ENCODE measurements around the gene ADAMTS2.

DNA sequence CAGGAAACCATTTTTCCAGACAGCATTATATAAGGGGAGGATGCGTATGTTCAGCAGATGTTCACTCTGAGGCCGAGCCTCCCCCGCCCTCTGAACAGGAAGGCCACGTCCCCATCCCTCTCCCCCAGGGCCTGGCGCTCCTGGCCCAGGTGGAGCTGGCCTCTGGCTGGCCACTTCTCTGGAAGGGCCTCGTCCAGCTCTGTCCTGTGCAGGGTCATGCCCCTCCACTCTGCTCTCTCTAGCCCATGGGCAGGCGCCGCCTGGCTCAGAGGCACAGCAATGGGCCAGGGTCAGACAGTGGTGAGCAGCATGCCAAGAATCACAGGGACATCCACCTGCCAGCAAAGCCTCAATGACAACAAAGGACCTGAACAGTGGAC is 34.2 kb downstream of the ADAMTS2 start:
- TF ChIP-seq CTCF (IDR thresholded peaks at IDR 0.05; ENCODE audit: insufficient read depth, low read depth, low read length) (no peak), EZH2 (IDR thresholded peaks at IDR 0.05; ENCODE audit: insufficient read depth, low read length) (no peak)

All from astrocyte (in vitro differentiated cells and primary cell).